Measurements from ENCODE around the gene FAR1. TPM values are rescaled to one million over a fixed set of nuclear protein-coding genes. Genes with fewer than 3 reads are reported as not detected.

Gene FAR1
- polyA plus RNA-seq, 1 donor, result 41.6 TPM

GRCh38 chr11:13672576-13673210 lies 4.2 kb downstream of the FAR1 start:
- no peak for DNase-seq

- DNase-seq, result no peak
Observed at GRCh38 chr11:13674799-13675509, 6.5 kb downstream of the FAR1 start.

GRCh38 chr11:13676576-13676975 lies 8.1 kb downstream of the FAR1 start:
- no peak for DNase-seq

GRCh38 chr11:13679768-13680167 lies 11.3 kb downstream of the FAR1 start:
- no peak for DNase-seq

DNA sequence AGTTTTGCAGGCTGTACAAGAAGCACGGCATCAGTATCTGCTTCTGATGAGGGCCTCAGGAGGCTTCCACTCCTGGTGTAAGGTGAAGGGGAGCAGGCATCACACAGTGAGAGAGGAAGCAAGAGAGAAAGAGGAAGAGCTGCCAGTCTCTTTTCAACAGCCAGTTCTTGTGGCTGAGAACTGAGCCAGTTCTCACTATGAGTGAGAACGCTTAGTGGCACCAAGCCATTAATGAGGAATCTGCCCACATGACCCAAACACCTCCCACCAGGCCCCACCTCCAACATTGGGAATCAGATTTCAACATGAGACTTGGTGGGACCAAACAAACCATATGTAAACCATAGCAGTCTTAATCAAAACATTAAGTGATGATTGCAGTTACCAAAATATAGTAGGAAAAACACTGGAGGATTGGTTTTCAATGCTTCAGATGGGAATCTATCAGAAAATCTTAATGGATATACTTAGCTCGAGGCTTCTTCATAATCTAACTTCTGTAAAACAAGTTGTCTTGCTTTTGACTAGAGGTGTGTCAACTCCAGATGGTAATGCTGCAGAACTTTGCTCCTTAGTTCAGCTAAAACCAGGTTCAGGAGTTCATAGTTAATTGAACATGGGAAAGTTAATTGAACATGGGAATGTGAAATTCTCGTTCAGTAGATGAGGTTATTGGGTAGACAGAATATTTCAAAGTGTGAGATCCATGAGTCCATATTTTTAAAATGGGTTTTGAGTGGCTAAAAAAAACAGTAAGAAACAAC lies 12.2 kb downstream of the FAR1 start:
- no peak for DNase-seq

DNA sequence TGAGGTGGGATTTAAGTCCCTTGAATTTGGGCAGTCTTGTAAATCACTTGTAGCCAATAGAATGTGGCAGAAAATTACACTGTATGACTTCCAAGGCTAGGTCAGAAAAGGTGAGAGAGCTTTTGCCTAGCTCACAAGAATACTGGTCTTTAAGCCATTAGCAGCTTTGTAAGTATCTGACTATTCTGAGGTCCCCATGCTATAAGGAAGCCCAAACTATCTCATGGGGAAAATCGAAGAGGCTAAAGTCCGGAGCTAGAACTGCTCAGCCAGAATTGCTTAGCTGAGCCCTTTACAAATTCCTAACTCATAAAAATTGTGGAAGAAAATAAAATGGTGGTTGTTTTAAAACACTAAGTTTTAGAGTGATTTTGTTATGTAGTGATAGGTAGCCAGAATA lies 13.0 kb downstream of the FAR1 start:
- DNase-seq, result no peak

DNA sequence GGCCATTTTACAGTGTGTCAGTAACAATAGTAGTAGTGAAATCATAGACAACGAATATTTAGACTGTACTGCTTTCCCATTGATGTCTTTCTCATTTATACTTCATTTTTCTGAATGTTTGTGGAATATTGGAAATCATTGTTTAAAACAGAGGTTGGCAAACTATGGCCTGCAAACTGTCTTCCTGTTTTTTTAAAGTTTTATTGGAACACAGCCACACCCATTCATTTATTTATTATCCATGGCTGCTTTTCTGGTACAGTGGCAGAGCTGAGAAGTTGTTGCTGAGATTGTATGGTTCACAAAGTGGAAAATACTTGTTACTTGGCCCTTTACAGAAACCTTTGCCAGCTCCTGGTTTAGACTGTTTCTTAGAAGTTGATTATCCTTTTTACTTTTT lies 13.7 kb downstream of the FAR1 start:
- DNase-seq, result no peak

- no peak for DNase-seq
Observed at GRCh38 chr11:13685461-13686108, 17.1 kb downstream of the FAR1 start.

DNA sequence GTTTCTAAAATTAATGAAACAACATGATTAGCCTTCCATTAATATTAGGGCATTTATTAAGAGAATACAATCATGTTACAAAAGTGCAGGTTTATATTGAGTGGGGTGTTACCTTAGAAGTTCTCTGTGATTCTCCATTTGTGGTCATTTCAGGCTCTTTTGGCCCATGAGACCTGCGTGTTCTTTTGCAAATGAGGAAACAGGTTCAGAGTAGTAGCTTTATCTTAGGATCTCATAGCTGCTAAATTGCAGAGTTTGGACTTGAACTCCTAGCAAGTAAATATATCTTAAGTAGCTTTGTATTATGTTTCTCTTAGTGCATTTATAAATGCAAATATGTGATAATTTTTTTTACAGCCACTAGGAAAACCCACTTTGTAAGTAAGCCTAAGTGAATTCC lies 18.3 kb downstream of the FAR1 start:
- DNase-seq, result no peak

GRCh38 chr11:13687271-13687670 lies 18.8 kb downstream of the FAR1 start:
- DNase-seq, result no peak

DNA sequence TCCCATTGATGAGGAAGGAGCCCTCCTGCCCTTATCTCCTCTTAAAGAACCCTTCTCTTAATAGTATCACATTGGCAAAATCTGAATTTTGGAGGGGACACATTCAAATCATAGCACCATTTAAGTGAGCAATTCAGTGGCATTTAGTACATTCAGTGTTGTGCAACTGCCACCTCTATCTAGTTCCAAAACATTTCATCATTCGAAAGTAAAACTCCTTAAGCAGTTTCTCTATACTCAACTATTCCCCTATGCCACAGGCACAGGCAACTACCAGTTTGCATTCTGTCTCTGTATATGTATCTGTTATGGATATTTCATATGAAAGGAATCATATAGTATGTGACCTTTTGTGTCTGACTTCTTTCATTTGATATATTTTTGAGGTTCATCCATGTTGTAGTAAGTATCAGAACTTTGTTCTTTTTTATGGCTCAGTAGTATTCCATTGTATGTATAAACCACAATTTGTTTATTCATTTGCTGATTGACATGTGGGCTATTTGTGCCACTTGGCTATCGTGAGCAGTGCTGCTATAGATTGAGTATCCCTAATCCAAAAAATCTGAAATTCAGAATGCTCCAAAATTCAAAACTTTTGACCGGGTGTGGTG lies 22.9 kb downstream of the FAR1 start:
- DNase-seq, result no peak

DNA sequence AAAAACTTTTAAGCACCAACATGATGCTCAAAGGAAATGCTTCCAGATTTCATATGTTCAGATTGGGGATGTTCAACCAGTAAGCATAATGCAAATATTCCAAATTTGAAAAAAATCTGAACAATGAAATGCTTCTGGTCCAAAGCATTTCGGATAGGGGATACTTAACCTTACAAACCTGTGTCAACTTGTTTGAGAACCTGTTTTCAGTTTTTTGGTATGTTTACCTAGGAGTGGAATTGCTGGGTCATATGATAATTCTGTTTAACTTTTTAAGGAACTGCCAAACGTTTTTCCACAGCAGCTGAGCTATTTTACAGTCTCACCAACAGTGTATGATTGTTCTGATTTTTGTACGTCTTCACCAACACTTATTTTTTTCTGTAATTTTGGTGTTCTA lies 23.7 kb downstream of the FAR1 start:
- no peak for DNase-seq

DNA sequence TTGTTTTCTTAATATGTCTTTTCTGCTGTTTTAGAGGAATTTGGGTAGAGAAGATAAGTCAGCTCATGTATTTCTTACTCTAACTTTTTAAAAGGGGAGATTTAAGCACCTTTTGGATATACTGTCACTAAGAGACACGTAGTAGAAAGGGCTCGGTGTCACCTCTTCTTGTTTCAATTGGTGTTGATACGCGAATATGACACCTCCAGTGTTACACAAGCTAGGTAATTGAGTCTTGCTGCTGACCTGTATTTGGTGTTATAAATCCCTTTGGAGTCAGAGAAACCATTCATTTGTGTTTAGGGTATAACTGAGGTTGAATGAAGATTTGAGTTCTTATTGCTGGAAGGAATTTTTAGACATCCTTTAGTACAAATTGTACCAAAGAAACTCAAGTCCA lies 25.6 kb downstream of the FAR1 start:
- no peak for DNase-seq

GRCh38 chr11:13695886-13696285 lies 27.4 kb downstream of the FAR1 start:
- DNase-seq, result no peak

- DNase-seq, result no peak
Observed at GRCh38 chr11:13697710-13698109, 29.2 kb downstream of the FAR1 start.

DNA sequence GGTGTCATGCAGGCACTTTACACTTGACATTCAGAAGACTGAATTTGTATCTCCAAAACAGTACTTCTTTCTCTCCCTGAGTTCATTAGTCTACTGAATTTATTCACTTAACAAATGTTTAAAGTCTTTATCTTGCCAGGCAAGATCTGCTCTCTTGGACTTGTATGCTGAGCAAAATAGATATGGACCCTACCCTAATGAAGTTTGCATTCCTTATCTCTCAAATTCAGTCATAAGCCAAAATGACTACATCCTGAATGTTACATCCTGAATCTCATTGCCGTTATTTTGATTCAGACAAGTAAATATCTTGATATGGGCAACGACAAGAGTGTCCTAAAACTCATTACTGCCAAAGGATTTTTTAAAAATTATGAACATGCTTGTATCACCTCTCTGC lies 29.7 kb downstream of the FAR1 start:
- no peak for DNase-seq

GRCh38 chr11:13699041-13699440 lies 30.6 kb downstream of the FAR1 start:
- no peak for DNase-seq

DNA sequence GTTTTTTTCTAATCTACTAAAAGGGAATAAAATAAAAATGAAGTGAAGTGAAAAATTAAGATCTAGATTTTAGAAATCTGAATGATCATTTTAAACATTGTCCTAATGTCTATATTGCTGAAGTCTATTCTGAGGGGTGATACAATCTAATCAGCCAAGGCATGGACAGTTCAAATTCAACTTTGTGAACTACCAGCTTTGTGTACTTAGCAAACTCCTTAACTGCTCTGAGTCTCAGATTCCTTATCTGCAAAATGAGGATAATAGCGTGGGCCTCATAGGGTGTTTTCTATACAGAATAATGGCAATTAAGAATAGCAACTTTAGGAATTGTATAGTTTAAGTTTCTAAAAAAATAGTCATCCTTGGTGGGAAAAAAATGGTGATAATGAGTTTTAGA lies 31.4 kb downstream of the FAR1 start:
- DNase-seq, result no peak

DNA sequence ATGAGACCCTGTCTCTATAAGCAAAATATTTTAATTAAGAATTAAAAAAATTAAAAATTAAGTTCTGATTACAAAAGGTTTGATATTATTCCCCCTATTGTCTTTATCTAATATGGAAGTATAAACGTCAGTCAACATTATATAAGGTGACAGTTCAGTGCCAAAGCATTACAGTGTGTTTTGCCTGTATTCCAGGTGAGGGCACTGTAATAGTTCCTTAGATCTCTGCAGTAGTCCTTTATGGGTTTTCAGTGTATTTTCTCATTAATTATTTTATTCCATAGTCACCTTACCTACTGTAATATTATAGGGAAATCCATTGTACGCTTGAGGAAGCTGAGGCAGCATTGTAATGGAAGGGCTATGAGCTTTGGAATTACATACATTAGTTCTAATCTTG lies 33.0 kb downstream of the FAR1 start:
- no peak for DNase-seq

DNA sequence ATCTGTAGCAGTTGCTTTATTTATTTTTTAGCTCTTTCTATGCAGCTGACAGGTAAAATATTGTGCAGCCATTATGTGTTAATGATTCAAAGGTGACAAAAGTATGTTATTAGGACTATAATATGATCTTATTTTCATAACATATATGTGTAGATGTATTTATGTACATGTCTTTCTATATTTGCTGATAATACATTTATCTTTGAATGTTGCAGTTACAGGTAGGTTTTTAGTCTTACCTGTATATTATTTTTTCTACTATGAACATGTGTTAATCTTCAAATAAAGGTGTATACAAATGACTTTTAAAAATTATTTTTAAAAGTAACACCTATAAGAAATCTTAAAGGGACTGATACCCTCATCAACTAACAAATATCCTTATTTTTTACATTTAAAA lies 33.6 kb downstream of the FAR1 start:
- no peak for DNase-seq

DNA sequence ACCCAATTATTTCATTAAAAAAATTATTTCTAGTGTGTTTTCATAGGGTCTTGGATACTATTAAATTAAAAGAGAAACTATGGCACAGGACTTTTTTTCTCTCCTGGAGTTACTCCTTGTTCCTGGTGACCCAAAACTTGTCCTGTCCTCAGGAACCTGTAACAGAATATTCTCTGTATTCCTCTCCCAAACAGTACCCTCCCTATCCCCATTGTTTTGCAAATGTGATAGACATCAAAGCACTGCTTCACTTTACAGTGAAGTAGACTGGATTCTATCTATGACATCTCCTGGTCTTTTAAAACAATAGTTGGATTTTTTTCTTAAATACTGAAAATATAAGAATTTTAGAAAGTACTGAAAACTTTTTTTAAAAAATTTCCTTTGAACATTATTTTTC lies 37.2 kb downstream of the FAR1 start:
- DNase-seq, result no peak

GRCh38 chr11:13713982-13714381 lies 45.5 kb downstream of the FAR1 start:
- no peak for DNase-seq

GRCh38 chr11:13717331-13717730 lies 48.9 kb downstream of the FAR1 start:
- no peak for DNase-seq

Data from hindlimb muscle (tissue), 1 donor.